Occipital lobe (tissue), 2 donors: Measurements from ENCODE around the gene LYZL1. TPM values are rescaled to one million over a fixed set of nuclear protein-coding genes. Genes with fewer than 3 reads are reported as not detected.
"Not testable (repeated sequence)": the region's sequence is repeated elsewhere in the genome, so short reads cannot be mapped to it uniquely, and the experiment has no call there.

Source experiments
- DNase-seq: peaks from one replicate; lab custom pipeline; 2025; lab: John Stamatoyannopoulos, UW
- total RNA-seq: library from RNA; depleted of rRNA; stranded (reverse); fragments of >200 nt; gene quantifications from one replicate; pipeline ENCODE4 v1.2.3, GENCODE V29; 2014

Gene LYZL1
- total RNA-seq, 1 donor from 2014 or later, result not detected

DNA sequence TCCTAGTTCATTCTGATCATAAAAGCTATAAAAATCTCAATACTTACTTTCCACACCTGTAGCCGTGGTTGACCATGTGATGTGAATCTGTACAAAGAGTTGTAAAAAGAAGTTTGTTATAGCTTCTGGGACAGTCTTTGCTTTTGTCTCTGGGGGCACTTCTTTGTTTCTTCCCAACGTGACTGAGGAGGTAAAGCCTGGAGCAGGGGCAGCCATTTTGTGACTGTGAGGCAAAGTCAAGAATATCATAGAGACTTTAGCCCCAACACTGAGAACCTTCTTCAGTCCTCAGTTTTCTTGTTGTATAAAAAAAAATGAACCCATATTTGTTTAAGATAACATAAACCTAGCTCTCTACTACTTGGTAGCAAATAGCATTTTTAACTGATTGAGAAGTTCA is 29.4 kb upstream of the LYZL1 start:
- DNase-seq, result no peak

DNA sequence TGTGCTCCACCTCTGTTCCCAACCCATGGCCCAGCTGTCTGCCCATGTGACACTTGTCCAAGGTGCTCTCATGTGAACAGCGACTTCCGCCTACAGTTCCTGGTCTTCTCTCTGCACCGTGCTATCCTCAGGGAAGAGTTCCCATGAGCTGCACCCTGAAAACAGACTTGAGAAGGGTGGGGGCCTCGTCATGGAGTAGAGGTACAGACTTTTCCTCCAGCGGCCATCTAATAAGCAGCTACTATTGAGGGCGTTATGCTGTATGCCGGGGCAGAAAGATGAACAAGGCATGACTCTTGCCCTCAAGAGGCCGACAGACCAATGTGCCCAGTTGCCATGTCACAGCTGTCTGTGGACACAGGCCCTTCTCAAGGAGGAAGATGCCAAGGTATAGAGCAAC is 25.4 kb upstream of the LYZL1 start:
- no peak for DNase-seq

GRCh38 chr10:29265210-29265768 is 23.6 kb upstream of the LYZL1 start:
- DNase-seq, result no peak

DNA sequence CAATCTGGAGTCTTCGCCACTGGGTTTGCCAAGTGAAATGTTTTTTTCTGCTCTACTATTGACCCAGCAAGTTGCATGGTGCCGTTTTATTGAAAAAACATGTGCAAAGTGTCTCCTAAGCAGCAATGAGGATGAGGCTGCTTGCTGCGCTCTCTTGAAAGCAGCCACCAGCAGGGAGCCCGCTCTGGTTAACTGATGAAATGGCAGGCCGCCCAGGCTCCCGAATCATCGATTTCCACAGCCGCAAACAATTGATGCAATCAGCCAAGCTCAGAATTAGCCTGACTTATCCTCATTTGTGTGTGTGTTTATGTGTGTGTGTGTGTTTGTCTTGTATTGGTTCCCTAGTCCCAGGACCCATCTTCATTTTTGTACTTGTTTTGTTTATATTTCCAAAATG is 22.2 kb upstream of the LYZL1 start:
- DNase-seq, result no peak

DNA sequence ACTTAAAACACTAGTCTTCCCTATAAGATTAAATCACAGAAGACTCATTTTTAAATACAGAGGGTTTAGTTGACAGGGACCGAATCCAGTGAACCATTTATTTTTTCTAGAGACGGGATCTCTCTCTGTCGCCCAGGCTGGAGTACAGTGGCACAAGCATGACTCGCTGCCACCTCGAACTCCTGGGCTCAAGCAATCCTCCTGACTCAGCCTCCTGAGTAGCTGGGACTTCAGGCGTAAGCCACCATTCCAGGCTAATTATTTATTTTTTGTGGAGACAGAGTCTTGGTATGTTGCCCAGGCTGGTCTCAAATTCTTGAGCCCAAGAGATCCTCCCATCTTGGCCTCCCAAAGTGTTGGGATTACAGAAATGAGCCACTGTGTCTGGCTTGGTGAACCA is 20.9 kb upstream of the LYZL1 start:
- no peak for DNase-seq

- no peak for DNase-seq
Observed at GRCh38 chr10:29269486-29269885, 19.4 kb upstream of the LYZL1 start.

- no peak for DNase-seq
Observed at GRCh38 chr10:29270883-29271282, 18.0 kb upstream of the LYZL1 start.

- DNase-seq, result no peak
Observed at GRCh38 chr10:29271877-29272276, 17.0 kb upstream of the LYZL1 start.

GRCh38 chr10:29273478-29273877 is 15.4 kb upstream of the LYZL1 start:
- DNase-seq, result no peak

DNA sequence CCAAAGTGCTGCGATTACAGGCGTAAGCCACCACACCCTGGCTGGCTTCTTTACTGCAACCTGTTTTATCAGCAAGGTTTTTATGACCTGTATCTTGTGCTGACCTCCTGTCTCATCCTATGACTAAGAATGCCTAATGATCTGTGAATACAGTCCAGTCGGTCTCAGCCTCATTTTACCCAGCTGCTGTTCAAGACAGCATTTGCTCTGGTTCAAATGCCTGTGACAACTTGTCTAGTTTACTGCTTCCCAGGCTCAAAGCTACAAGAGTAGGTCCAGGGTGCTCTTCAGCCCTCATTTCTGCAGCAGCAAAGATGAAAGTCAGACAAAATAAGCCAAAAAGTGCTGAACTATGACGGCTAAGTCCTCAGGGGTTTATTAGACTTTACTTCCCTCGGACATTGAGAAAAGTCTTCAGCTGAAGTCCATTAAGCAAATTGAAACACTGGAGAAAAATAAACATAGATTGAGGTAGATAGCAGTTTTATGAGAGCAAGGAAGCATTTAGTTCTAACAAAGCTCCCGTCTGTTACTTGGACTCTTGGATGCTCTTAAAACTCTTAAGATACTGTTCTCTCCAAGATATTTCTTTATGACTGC is 12.5 kb upstream of the LYZL1 start:
- no peak for DNase-seq

DNA sequence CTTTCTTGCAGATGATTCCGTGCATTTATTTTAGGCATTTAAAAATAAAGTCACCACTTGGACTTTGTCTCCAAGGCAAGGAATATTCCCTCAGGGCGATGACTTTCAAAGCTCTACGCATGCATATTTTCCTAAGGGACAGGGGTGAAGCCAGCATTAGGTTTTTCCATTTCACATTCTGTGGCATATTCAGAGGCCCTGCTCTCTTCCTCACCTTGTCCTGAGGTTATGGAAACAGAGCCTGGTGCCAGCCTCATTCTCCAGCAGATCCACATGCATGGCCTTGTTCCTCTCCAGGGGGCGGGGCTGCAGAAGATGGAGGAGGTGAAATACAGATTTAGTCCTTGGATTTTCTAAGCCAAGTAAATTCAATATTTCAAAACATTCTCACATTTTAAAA is 11.6 kb upstream of the LYZL1 start:
- DNase-seq, result no peak

DNA sequence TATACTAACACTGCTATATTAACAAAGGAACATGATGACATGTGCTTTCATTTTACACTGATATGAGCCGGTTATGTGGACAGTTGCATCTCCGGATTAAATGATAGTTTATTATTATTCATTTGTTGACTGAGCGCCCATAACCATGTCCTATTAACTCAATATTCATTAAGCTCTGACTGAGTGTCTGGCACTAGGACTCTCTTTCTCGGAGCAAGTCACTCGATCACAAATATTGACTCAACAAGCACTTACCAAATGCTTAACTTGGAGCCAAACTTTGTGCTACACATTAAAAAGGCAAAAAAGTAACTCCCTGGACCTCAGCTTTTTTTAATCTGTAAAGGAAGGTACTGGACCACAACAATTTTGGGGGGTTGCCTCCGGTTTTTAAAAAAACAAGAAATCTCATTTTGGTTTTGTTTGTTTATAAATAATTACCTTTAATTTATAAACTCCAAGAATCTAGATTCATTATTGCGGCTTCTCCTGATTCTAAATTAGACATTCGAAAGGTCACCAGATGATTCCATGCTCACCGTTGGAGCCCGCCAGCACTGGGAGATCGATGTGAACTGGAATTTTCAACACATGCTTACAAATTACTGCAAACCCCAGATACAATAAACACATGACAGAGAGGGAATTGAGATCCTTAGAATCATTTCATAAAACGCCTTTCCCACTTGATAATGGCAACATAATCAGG is 8.9 kb upstream of the LYZL1 start:
- DNase-seq, result no peak

- DNase-seq, result no peak
Observed at GRCh38 chr10:29280488-29280840, 8.4 kb upstream of the LYZL1 start.

GRCh38 chr10:29285624-29286051 is 3.2 kb upstream of the LYZL1 start:
- DNase-seq, result no peak

GRCh38 chr10:29287635-29288034 is 1.2 kb upstream of the LYZL1 start:
- no peak for DNase-seq

DNA sequence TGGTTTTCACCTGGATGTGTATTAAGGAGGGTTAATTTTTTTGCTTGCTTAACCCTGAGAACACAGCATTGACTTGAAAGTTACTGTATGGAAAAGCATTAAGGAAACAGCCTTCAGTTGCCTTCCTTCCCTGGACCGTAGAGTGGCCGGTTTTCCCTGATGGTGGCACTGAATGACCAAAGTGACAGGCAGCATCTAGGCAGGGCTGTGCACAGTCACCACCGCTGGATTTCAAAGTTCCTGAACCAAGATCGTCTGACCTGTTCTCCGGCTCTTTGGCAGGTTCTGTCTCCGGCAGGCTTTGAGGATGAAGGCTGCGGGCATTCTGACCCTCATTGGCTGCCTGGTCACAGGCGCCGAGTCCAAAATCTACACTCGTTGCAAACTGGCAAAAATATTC is 2.7 kb downstream of the LYZL1 start:
- not testable (repeated sequence) for DNase-seq

- not testable (repeated sequence) for DNase-seq
Observed at GRCh38 chr10:29292406-29292805, 3.5 kb downstream of the LYZL1 start.

GRCh38 chr10:29295813-29296212 is 6.9 kb downstream of the LYZL1 start:
- DNase-seq, result no peak

DNA sequence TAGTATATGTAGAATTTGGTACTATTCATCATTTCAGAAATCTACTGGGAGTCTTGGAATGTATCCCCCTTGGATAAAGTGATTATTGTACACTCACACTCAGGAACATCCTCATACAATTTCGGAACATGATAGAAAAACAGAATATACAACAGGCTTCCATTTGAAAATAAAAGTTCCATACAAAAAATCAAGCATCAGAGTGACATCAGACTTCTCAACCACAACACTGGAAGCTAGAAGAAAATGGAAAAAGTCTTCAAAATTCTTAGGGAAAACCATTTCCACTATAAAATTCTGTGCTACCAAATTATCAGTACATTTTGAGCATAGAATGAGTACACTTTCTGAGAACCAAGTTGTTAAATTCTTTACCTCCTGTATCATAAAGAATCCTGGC is 8.8 kb downstream of the LYZL1 start:
- DNase-seq, result no peak

- no peak for DNase-seq
Observed at GRCh38 chr10:29301359-29301910, 12.6 kb downstream of the LYZL1 start.

DNA sequence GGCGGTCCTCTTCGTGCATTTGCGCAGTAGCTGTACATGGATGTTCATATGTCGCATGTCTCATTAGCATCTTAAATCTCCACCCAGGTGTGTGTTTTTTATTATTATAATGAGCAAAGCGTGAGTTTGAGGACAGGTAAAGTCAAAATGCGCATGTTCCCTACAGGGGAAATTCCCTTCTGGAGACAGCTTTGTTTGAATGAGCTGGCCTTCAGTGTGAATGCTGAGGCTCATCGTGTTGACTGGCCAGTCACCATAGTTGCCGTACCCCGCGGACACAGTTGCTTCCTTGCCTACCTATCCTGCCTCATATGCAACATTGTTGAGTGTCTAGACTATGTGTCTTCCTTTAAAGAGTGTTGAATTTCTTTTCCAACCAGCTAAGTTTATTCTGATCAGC is 13.6 kb downstream of the LYZL1 start:
- no peak for DNase-seq

DNA sequence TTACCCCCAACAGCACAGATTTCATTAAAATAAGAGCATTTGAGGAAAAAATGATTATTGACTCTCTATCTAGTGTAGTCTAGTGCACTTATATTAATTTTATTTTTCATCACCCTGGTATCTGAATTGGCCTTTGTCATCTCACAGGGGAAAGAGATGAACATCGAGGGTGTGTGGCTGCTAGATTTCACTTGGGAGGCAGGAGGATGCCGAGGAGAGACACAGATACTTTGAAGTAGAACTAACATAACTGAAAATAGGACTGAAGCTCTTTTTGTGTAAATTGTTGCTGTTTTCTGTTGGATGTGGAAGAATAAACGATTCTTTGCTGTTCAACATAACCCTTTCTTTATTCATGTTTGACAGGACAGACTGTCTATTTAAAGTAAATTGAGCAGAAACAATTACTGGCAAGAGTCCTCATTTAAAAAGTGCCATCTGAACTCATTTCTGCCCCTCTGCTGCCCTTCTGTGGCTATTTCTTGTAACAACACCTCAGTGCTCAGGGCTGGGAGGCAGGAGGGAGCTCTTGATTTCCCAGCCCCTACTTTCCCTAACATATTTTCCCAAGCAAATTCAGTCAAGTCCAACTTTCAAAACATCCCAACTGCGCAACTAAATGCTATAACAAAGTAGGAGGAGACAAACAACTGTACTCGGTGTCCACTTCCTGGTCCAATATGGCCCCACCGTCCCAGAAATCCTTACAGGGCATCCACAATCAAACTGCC is 15.6 kb downstream of the LYZL1 start:
- DNase-seq, result peak; percentile 29
